GM19467 (cell line): ENCODE data around the gene WFDC1.

Experiments used
- ATAC-seq: cut with Tn5 transposase; IDR thresholded peaks from one replicate; pipeline ENCODE4 v1.9.1; 2021; ENCODE audit warnings: mild to moderate bottlenecking, moderate library complexity; ENCODE audit not compliant: unreplicated experiment

The WFDC1 gene

GRCh38 chr16:84350685-84351400 is 56.2 kb downstream of the WFDC1 start:
- ATAC-seq: no peak

GRCh38 chr16:84351630-84352029 is 57.0 kb downstream of the WFDC1 start:
- no peak for ATAC-seq

GRCh38 chr16:84354306-84354705 is 59.6 kb downstream of the WFDC1 start:
- ATAC-seq: no peak

GRCh38 chr16:84355149-84355548 is 60.5 kb downstream of the WFDC1 start:
- ATAC-seq: no peak

GRCh38 chr16:84356176-84356575 is 61.5 kb downstream of the WFDC1 start:
- no peak for ATAC-seq

- no peak for ATAC-seq
Observed at GRCh38 chr16:84356591-84357116, 62.0 kb downstream of the WFDC1 start.

- no peak for ATAC-seq
Observed at GRCh38 chr16:84357191-84357651, 62.5 kb downstream of the WFDC1 start.

GRCh38 chr16:84358601-84359295 is 64.1 kb downstream of the WFDC1 start:
- ATAC-seq: no peak

GRCh38 chr16:84359326-84359725 is 64.6 kb downstream of the WFDC1 start:
- ATAC-seq: no peak

GRCh38 chr16:84360170-84360569 is 65.5 kb downstream of the WFDC1 start:
- ATAC-seq: no peak

- no peak for ATAC-seq
Observed at GRCh38 chr16:84360748-84361147, 66.1 kb downstream of the WFDC1 start.

GRCh38 chr16:84361546-84361945 is 66.9 kb downstream of the WFDC1 start:
- ATAC-seq: no peak

GRCh38 chr16:84362471-84362941 is 67.8 kb downstream of the WFDC1 start:
- no peak for ATAC-seq

- ATAC-seq: no peak
Observed at GRCh38 chr16:84366208-84366607, 71.5 kb downstream of the WFDC1 start.

- ATAC-seq: no peak
Observed at GRCh38 chr16:84367297-84367680, 72.6 kb downstream of the WFDC1 start.

- no peak for ATAC-seq
Observed at GRCh38 chr16:84367750-84368307, 73.2 kb downstream of the WFDC1 start.

GRCh38 chr16:84368308-84368996 is 73.8 kb downstream of the WFDC1 start, which contains the start of gene ATP2C2:
ATP2C2 (plus strand) TSS chr16:84368538; CDS start chr16:84368616, 78 bp downstream.
- no peak for ATAC-seq

GRCh38 chr16:84369105-84369504 is 74.4 kb downstream of the WFDC1 start:
- no peak for ATAC-seq

- ATAC-seq: no peak
Observed at GRCh38 chr16:84369938-84370627, 75.4 kb downstream of the WFDC1 start.
